Epithelial cell of proximal tubule (primary cell): ENCODE measurements around the gene CORO2A. TPM values are rescaled to one million over a fixed set of nuclear protein-coding genes. Genes with fewer than 3 reads are reported as not detected.

Source experiments
- DNase-seq: peaks from one replicate; pipeline ENCODE4 v3.0.0-alpha.2; 2011; ENCODE audit warnings: low read depth
- H3K4me3 ChIP-seq: 2 replicates; pipeline ENCODE4 v1.5.1; 2011; ENCODE audit warnings: low read depth, mild to moderate bottlenecking, low read length
- total RNA-seq: library from RNA; depleted of rRNA; stranded (reverse); fragments of >200 nt; gene quantifications from 2 replicates; pipeline ENCODE4 v1.2.3, GENCODE V29; 2015
- TF ChIP-seq, protein P1 (sequence below): conservative IDR thresholded peaks from 2 replicates; pipeline ENCODE4 v1.5.1; 2012; ENCODE audit warnings: low read depth, mild to moderate bottlenecking, low read length

Gene CORO2A
- total RNA-seq, 1 donor from 2014 or later, result 5.7 TPM

GRCh38 chr9:98186236-98186635, 6.2 kb downstream of the CORO2A start:
- DNase-seq, result no peak
- TF ChIP-seq, protein P1, sequence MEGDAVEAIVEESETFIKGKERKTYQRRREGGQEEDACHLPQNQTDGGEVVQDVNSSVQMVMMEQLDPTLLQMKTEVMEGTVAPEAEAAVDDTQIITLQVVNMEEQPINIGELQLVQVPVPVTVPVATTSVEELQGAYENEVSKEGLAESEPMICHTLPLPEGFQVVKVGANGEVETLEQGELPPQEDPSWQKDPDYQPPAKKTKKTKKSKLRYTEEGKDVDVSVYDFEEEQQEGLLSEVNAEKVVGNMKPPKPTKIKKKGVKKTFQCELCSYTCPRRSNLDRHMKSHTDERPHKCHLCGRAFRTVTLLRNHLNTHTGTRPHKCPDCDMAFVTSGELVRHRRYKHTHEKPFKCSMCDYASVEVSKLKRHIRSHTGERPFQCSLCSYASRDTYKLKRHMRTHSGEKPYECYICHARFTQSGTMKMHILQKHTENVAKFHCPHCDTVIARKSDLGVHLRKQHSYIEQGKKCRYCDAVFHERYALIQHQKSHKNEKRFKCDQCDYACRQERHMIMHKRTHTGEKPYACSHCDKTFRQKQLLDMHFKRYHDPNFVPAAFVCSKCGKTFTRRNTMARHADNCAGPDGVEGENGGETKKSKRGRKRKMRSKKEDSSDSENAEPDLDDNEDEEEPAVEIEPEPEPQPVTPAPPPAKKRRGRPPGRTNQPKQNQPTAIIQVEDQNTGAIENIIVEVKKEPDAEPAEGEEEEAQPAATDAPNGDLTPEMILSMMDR, result no peak
- H3K4me3 ChIP-seq, result no peak overlapping the region

DNA sequence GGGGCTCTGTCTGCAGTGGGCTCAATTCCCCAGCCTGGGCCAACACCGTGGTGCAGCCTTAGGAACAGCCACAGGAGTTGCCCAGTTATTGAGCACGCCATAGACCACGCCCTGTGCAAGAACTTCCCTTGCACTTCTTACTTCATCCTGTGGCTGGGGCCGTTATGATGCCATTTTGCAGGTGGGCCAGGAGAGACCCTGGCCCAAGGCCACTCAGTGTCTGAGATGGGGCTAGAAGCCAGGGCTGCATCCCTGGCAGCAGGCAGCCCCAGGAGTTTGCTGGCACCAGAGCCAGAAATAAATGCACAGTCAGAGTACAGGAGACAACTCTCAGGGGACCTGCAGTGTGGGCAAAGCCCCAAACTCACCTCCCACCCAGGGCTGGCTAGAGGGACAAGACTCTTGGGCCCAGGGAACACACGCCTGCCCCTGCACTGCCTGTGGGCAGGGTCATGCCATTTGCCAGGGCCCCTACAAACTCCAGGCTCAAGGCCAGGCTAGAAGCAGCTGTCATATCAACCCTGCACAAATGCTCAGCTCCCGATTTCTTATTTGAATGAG, 6.7 kb downstream of the CORO2A start:
- H3K4me3 ChIP-seq, result no peak overlapping the region
- TF ChIP-seq, protein P1, result no peak
- no peak for DNase-seq

- TF ChIP-seq, protein P1, result no peak
- no peak for DNase-seq
- no peak overlapping the region for H3K4me3 ChIP-seq
Measured at GRCh38 chr9:98185021-98185567, 7.3 kb downstream of the CORO2A start.

DNA sequence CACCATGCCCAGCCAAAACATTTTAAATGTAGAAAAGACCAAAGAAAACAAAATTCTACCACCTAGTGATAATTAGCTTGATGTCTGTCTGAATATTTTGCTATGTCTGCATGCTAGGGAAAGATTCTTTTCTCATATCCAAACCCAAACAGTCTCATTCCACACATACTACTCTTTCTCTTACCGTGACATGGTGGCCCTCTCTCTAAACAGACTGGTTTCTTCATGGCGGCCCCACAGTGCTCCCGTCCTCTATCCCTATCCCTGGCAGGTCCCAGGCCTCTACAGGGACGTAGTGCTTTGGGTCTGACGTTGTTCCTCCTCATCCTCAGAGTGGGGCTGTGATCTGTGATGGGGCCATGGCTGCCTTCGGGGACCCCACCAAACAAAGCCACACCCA, 8.1 kb downstream of the CORO2A start:
- DNase-seq, result no peak
- no peak overlapping the region for H3K4me3 ChIP-seq
- TF ChIP-seq, protein P1, result no peak

DNA sequence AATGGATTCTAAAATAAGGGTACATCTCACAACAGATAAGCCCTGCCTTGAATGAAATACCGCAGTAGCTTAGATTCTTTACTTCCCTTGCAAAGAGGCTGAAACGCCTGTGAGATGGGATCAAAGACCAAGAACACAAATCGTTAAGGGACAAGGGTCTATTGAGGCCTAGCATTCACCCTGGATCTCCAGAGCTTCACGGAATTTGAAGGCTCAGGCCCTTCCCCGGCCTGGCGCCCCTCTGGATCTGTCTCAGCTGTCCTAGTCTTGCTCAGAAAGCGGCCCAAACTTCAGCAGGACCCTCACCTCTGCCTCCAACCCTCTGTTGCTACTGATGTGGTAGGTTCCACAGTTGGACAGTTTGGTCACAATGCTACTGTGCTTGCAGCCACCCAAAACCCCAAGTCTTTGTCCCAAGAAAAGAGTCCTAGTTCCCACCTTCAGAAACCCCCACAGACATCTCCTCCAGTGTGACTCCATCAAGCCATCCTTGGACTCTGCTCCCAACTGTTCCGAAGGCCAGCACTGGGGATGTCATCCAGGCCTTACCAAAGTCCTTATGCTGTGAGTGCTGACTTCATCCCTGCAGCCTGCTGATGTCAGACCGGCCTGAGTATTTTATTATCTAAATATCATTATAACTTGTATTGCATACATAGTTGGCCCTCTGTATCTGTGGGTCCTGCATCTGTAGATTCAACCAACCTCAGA, 9.4 kb downstream of the CORO2A start:
- TF ChIP-seq, protein P1, result no peak
- no peak overlapping the region for H3K4me3 ChIP-seq
- DNase-seq, result no peak

DNA sequence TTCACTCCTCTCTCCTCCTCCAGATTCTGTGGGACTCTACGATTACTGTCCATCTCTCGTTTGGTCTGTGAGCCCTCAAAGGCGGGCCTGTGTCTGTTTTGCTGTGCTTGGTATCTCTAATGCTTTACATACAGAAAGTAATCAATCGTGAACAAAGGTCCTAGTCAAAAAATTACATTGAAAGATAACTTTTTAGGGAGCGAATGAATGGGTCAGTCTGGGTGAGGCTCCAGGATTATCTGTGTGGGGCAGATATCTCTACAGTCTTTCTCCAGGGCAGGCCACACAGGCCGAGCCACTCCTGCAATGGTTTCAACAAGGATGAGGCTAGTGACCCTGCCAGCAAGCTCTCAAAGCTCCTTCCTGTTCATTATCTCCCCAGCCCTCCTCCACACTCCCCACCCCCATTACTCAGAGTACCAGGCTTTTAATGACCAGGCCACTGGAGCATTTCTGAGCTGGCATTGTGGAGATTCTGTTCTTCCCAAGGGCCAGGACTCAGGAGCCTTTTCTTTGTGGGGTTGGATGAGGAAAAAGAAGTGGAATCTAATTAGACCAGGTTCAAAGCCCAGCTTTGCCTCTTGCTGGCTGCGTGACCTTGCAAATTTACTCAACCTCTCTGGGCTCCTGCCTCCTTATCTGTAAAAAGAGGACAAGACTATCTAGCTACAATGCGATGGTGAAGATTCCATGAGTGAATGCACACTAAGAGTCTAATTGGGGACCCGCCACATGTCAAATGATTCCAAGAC, 10.2 kb downstream of the CORO2A start:
- DNase-seq, result no peak
- TF ChIP-seq, protein P1, result no peak
- no peak overlapping the region for H3K4me3 ChIP-seq
